Spleen (tissue), 7 donors: Measurements from ENCODE around the gene GDF15.

Experiments
- POLR2A ChIP-seq, 3 donors: fragments of 450-650 bp; IDR thresholded peaks; one replicate each; pipeline ENCODE4 v1.5.1; 2017; ENCODE audit warnings: antibody characterized with exemption in 3 of 3, mild to moderate bottlenecking in 1 of 3
- POLR2AphosphoS5 ChIP-seq, 3 donors: sonication (generic); formaldehyde crosslinking; IDR thresholded peaks; one replicate each; pipeline ENCODE4 v1.5.1; 2017; ENCODE audit warnings: antibody characterized with exemption in 3 of 3
- TF ChIP-seq, protein P1 (sequence below), 11 experiments: fragments of 200-600 bp in 7 of 11; fragments of 450-650 bp in 4 of 11; sonication (generic) in 4 of 11; IDR thresholded peaks in 8 of 11; conservative IDR thresholded peaks in 3 of 11; 1 replicate in 7 of 11; 2 replicates in 4 of 11; pipeline versions ENCODE4 v1.4.0 to v1.8.0; 2016 to 2021; ENCODE audit warnings: antibody characterized with exemption in 11 of 11, inconsistent platforms in 4 of 11, mild to moderate bottlenecking in 1 of 11
- donor health status: DM: no; HTN: no; CAD: no; lungs with moderate emphysema.
- donor health status: DM: no; HTN: no; CAD: no.
- donor health status: DM: no; HTN: no; CAD: no.

DNA sequence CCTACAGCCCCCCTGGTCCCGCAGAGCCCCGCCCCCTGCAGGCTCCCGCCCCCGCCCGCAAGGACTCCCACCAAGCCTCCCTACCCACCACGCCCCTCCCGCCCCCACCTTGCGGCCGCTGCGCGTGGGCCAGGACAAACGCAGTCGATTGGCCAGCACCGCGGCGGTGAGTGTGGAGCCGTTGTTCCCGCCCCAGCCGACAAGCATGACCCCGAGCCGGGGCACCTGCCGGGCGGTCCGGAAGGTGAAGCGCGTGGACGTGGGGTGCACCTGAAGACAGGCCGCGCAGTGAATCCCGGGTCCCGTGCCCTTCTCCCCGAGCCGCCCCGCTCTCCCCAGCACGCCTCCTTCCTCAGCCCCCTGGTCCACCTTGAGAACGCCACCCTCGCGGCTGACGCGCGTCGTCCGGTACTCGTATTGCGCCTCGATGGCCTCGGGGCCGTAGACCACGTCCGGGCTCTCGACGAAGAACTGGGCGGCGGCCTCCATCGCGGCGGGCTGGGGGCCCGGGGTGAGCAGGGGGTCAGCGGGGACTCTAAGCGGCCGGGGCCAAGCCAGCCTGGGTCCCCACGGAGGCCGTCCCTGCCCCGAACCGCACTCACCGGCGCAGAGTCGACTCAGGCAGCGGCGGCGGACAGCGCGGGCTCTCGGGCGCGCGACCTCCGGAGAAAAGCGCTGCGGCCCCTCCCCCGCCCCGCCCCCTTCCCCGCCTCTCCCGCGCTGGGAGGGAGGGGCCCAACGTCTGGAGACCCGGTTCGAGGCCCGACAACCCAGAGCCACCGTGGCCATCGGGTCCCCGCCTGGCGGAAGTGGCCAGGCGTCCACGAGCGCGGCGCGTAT, 51.8 kb downstream of the GDF15 start, which contains the start of gene ISYNA1:
- TF ChIP-seq, protein P1, sequence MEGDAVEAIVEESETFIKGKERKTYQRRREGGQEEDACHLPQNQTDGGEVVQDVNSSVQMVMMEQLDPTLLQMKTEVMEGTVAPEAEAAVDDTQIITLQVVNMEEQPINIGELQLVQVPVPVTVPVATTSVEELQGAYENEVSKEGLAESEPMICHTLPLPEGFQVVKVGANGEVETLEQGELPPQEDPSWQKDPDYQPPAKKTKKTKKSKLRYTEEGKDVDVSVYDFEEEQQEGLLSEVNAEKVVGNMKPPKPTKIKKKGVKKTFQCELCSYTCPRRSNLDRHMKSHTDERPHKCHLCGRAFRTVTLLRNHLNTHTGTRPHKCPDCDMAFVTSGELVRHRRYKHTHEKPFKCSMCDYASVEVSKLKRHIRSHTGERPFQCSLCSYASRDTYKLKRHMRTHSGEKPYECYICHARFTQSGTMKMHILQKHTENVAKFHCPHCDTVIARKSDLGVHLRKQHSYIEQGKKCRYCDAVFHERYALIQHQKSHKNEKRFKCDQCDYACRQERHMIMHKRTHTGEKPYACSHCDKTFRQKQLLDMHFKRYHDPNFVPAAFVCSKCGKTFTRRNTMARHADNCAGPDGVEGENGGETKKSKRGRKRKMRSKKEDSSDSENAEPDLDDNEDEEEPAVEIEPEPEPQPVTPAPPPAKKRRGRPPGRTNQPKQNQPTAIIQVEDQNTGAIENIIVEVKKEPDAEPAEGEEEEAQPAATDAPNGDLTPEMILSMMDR (IDR thresholded peaks at IDR 0.05 in 8 of 11, conservative IDR thresholded peaks at IDR 0.05 in 3 of 11) = peak in 1 of 11 experiments; percentile 4
- TF ChIP-seq POLR2A (IDR thresholded peaks at IDR 0.05) (no peak), POLR2AphosphoS5 (IDR thresholded peaks at IDR 0.05) (peak; percentile 30 to 79 (median 65))
